ENCODE data around the gene BTBD17. TPM values are rescaled to one million over a fixed set of nuclear protein-coding genes. Genes with fewer than 3 reads are reported as not detected.
A peak's percentile ranks its signal among the peaks of the same experiment; 100 is the strongest.

BTBD17 gene
- total and polyA plus RNA-seq, 2 of the 8 experiments (the other 6 are each of a cell fraction or from before 2014, with no cell fraction given): 7.0 to 14.8 TPM

DNA sequence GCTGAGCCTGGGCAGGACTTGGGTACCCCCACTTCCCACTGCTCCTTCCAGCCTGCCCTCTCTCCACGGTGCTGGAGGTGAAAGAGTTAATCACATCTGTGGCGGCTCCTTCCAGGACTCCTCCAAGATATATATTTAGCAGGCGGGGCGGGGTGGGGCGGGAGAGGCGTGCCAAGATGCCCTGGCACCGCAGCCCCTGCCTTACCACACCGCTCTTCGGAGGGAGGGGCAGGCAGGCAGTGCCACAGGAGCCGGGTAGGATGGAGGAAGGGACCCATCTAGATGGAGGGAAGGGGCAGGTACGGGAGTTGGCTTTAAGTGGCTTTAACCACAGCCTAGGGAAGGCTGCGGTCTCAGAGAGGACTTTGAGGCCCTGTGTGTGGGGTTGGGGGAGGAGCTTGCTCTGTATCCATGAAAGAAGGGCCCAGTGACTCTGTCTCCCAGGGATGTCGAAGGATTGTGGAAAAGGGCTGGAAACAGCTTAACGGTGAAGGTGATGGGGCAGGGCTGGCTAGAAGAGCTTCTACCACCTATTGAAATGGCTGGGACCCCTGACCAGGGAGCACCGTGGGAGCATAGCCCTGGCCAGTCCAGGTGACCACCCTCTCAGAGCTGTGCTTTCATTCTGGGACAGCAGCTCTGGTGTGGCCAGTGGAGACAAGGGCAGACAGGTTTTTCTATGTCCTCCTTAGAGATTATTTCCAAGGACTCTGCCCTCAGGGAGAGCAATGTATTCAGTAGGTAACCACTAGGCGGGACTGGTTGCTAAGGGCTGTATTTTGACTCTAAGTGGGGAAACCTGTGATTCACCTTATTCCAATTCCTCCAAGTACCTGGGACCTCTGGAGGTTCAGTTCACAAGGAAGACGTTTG is 18.7 kb upstream of the BTBD17 start:
- no peak overlapping the region for H2AK5ac ChIP-seq (ENCODE audit: low read depth, low read length)
- H3K9me3 ChIP-seq (ENCODE audit: insufficient read depth in 2 of 2, low read depth in 1 of 2, low read length in 1 of 2): no peaks in the 10 kb centered on the region
- 0 out of 7 replicates have a peak, but pooled peaks cover 0 to 1% (median 0%) of the 10 kb centered on the region in 4 experiments for H3K27me3 ChIP-seq (replicated peaks in 1 of 4; ENCODE audit: control insufficient read depth in 3 of 4, extremely low read depth in 1 of 4, insufficient read depth in 3 of 4, low read length in 3 of 4)
- H2BK12ac ChIP-seq (ENCODE audit: low read depth, low read length): peak overlapping the region; percentile 60; the same call in 1 of the 2 replicates
- no peak overlapping the region for H2BK120ac ChIP-seq (replicated peaks; ENCODE audit: low read depth, low read length)
- H3K79me1 ChIP-seq (ENCODE audit: low read depth, low read length): no peaks in the 10 kb centered on the region
- H2BK15ac ChIP-seq (ENCODE audit: low read length): 0 out of 2 replicates have a peak overlapping the region, but pooled peaks have one; percentile 61
- no peak overlapping the region for H3K9ac ChIP-seq (replicated peaks in 1 of 4; ENCODE audit: extremely low read depth in 1 of 4, low read depth in 3 of 4, low read length in 3 of 4)
- DNase-seq (ENCODE audit: low read depth in 1 of 2, low spot score in 2 of 2) (peak in 1 of 2 experiments; percentile 56), FAIRE-seq (no peak)
- H4K8ac ChIP-seq (ENCODE audit: extremely low read depth, insufficient read depth, low read length): no peak overlapping the region
- ChIA-PET CTCF (ENCODE audit: partially characterized antibody) (interaction anchor here (0.6 to 8.4 kb wide), 37 partner anchors 8 to 1806 kb away, joined by 3 to 106 read pairs (median 5); partner anchors contain the start of genes BTBD17, CD300A, CD300LB and GPR142), POLR2A (ENCODE audit: partially characterized antibody) (interaction anchor here (1.0 to 3.0 kb wide), 4 partner anchors 44 to 75 kb away, joined by 3 to 6 read pairs (median 6); no protein-coding TSS in a partner anchor)
- peaks cover 0 to 9% (median 6%) of the 10 kb centered on the region in 4 experiments; a peak in 6 of 7 replicates for H3K4me1 ChIP-seq (replicated peaks in 1 of 4; ENCODE audit: control insufficient read depth in 3 of 4, insufficient read depth in 4 of 4, low read length in 3 of 4)
- peak overlapping the region; percentile 96; the same call in 1 of the 2 replicates for H2AFZ ChIP-seq (ENCODE audit: low read length)
- no peak overlapping the region for H2BK5ac ChIP-seq (ENCODE audit: low read depth, low read length)
- H3K56ac ChIP-seq (replicated peaks; ENCODE audit: insufficient read length, low read depth, low read length): no peak overlapping the region
- no peaks in the 10 kb centered on the region for H3K79me2 ChIP-seq (ENCODE audit: control insufficient read depth in 1 of 2, insufficient read depth in 2 of 2, low read length in 2 of 2)
- H3K18ac ChIP-seq (ENCODE audit: extremely low read depth, low read length): peak overlapping the region; percentile 78; the same call in 1 of the 2 replicates
- no peaks in the 10 kb centered on the region for H4K20me1 ChIP-seq (replicated peaks in 1 of 2; ENCODE audit: control insufficient read depth in 1 of 2, insufficient read depth in 2 of 2, low read length in 2 of 2)
- H3K14ac ChIP-seq (ENCODE audit: insufficient read length): no peak overlapping the region
- peak overlapping the region; percentile 17 for H4K91ac ChIP-seq (replicated peaks; ENCODE audit: insufficient read length, low read length)
- 30% methylated on average over 13 of the region's 17 CpGs; no CpG with 5 or more reads in 1 of the 2 experiments for WGBS, 2 experiments (ENCODE audit: extremely low coverage in 1 of 2, insufficient coverage in 1 of 2, insufficient read length in 1 of 2, insufficient replicate concordance in 2 of 2, low coverage in 1 of 2, low lambda C conversion rate in 2 of 2, missing lambda C conversion rate in 1 of 2)
- no peak overlapping the region for H3K4ac ChIP-seq (replicated peaks; ENCODE audit: insufficient read length, low read depth, low read length)
- no peak overlapping the region for H3K23ac ChIP-seq (ENCODE audit: insufficient read length)
- H2BK20ac ChIP-seq (ENCODE audit: low read length): peak overlapping the region; percentile 48; the same call in 1 of the 2 replicates
- H3K36me3 ChIP-seq (ENCODE audit: control insufficient read depth in 2 of 4, insufficient read depth in 4 of 4, low read length in 3 of 4): no peaks in the 10 kb centered on the region
- H4K5ac ChIP-seq (ENCODE audit: insufficient read length, low read depth, low read length): no peak overlapping the region
- H3K4me2 ChIP-seq (ENCODE audit: insufficient read depth in 1 of 2, low read depth in 2 of 2, low read length in 2 of 2): peak overlapping the region; percentile 32 to 90; a peak in 3 of 4 replicates
- H3K27ac ChIP-seq (ENCODE audit: low read depth, low read length): no peak overlapping the region
- H3K4me3 ChIP-seq (ENCODE audit: extremely low read depth in 1 of 4, insufficient read depth in 2 of 4, low read depth in 3 of 4, low read length in 4 of 4): peak overlapping the region in 3 of 4 experiments; percentile 24 to 54 (median 47); a peak in 6 of 8 replicates
- no peaks in the 10 kb centered on the region; the same call in 1 of the 2 replicates for H3K23me2 ChIP-seq (ENCODE audit: low read depth, low read length)
